Smooth muscle cell (in vitro differentiated cells): Measurements from ENCODE around the gene COQ4. TPM values are rescaled to one million over a fixed set of nuclear protein-coding genes. Genes with fewer than 3 reads are reported as not detected.

ENCODE experiments used
- DNase-seq: peaks from one replicate; lab custom pipeline; 2025; ENCODE audit not compliant: unreplicated experiment; lab: John Stamatoyannopoulos, UW
- H2AFZ ChIP-seq: fragments of 200-600 bp; sonication (generic); 2 replicates; pipeline ENCODE4 v1.6.0; 2016; ENCODE audit warnings: antibody characterized with exemption, low read depth, mild to moderate bottlenecking
- H3F3A ChIP-seq: fragments of 200-600 bp; sonication (generic); 2 replicates; pipeline ENCODE4 v1.6.0; 2017; ENCODE audit warnings: antibody characterized with exemption, low read depth
- H3K27ac ChIP-seq: fragments of 200-600 bp; sonication (generic); 2 replicates; pipeline ENCODE4 v1.5.1; 2016; ENCODE audit warnings: low read depth, mild to moderate bottlenecking
- H3K27me3 ChIP-seq: fragments of 200-600 bp; sonication (generic); 2 replicates; pipeline ENCODE4 v1.6.1; 2016; ENCODE audit warnings: low read depth, mild to moderate bottlenecking
- H3K36me3 ChIP-seq: fragments of 200-600 bp; sonication (generic); 2 replicates; pipeline ENCODE4 v1.5.1; 2016; ENCODE audit warnings: low read depth
- H3K4me1 ChIP-seq: fragments of 200-600 bp; sonication (generic); 2 replicates; pipeline ENCODE4 v1.5.1; 2016; ENCODE audit warnings: low read depth
- H3K4me2 ChIP-seq: fragments of 200-600 bp; sonication (generic); 2 replicates; pipeline ENCODE4 v1.6.0; 2016; ENCODE audit warnings: mild to moderate bottlenecking
- H3K4me3 ChIP-seq: fragments of 200-600 bp; sonication (generic); 2 replicates; pipeline ENCODE4 v1.5.1; 2016; ENCODE audit warnings: mild to moderate bottlenecking
- H3K79me2 ChIP-seq: fragments of 200-600 bp; sonication (generic); 2 replicates; pipeline ENCODE4 v1.6.0; 2016; ENCODE audit warnings: low read depth, mild to moderate bottlenecking
- H3K9ac ChIP-seq: fragments of 200-600 bp; sonication (generic); 2 replicates; pipeline ENCODE4 v1.6.0; 2016; ENCODE audit warnings: low read depth
- H3K9me3 ChIP-seq: fragments of 200-600 bp; sonication (generic); replicated peaks from 2 replicates; pipeline ENCODE4 v1.5.1; 2016; ENCODE audit warnings: low read depth
- H4K20me1 ChIP-seq: fragments of 200-600 bp; sonication (generic); 2 replicates; pipeline ENCODE4 v1.6.0; 2016; ENCODE audit warnings: low read depth
- CTCF ChIP-seq: fragments of 200-600 bp; sonication (generic); IDR thresholded peaks from 2 replicates; pipeline ENCODE4 v1.5.1; 2017; ENCODE audit warnings: borderline replicate concordance, mild to moderate bottlenecking, antibody characterized with exemption; ENCODE audit not compliant: insufficient read depth, poor library complexity, severe bottlenecking
- WGBS: methylation state at CpG from one replicate; pipeline ENCODE4 v1.1.7; 2016; ENCODE audit warnings: low lambda C conversion rate; 5-methylcytosine and 5-hydroxymethylcytosine counted together
- polyA plus RNA-seq: library from polyadenylated mRNA; unstranded; fragments of >200 nt; fragmentation: Nextera tagmentation; extraction: Ambion mirVana; gene quantifications from 2 replicates; pipeline ENCODE4 v1.2.1, GENCODE V29; 2016
- total RNA-seq: library from RNA; depleted of rRNA; stranded (reverse); fragments of >200 nt; gene quantifications from 2 replicates; pipeline ENCODE4 v1.2.3, GENCODE V29; 2014

COQ4 gene
- total and polyA plus RNA-seq, 2 experiments from 2014 or later: 16.7 to 37.5 TPM

DNA sequence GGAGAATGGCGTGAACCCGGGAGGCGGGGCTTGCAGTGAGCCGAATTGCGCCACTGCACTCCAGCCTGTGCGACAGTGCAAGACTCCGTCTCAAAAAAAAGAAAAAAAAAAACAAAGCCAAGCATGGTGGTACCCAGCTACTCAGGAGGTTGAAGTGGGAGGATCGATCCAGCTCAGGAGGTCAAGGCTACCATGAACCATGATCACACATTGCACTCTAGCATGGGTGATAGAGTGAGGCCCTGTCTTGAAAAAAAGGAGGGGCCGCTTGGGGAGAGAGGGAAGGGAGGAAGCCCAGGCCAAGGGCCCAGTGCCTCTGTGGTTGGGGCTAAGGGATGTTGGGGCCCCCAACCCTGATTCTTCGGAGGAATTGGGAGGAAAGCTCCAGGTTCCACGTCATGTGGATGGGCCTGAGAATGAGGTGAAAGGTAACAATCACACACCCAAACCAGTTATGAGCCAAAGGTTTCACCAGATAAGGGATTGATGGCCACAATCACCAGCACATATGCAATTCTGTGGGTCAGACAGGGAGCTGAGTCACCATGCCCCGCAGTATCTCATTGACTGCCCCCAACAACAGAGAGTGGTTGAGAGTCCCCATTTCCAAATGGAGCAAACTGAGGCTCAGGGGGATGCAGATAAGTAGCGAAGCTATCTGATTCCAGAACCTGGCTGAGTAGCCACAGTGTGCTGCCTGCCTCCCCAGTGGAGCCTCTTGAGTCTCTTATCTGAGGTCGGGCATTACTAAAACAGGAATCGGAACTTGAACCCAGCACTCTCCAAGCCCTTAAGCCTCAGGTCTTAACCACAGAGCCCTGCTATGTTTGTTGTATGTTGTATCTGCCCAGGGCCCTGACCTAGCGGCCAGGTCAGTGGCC, 26.1 kb upstream of the COQ4 start:
- Histone ChIP-seq H3K27me3 (no peaks in the 10 kb centered on the region), H3K4me2 (no peak overlapping the region)
- WGBS: 88% methylated on average over 16 of the region's 16 CpGs

GRCh38 chr9:128297221-128297773, 25.3 kb upstream of the COQ4 start:
- Histone ChIP-seq H3K4me3 (no peak overlapping the region), H3K9me3 (no peaks in the 10 kb centered on the region), H3K36me3 (no peaks in the 10 kb centered on the region), H4K20me1 (no peaks in the 10 kb centered on the region), H3K27me3 (no peaks in the 10 kb centered on the region), H3K4me2 (no peak overlapping the region), H3K9ac (no peak overlapping the region), H3K27ac (no peak overlapping the region), H3K79me2 (no peaks in the 10 kb centered on the region), H3K4me1 (no peaks in the 10 kb centered on the region), H3F3A (no peaks in the 10 kb centered on the region), H2AFZ (no peak overlapping the region)
- TF ChIP-seq CTCF: no peak
- DNase-seq: no peak
- WGBS: 94% methylated on average over 2 of the region's 2 CpGs

More for the DNA sequence above, 26.1 kb upstream of the COQ4 start:
- Histone ChIP-seq H3K79me2 (no peaks in the 10 kb centered on the region), H2AFZ (no peak overlapping the region), H3K4me1 (no peaks in the 10 kb centered on the region), H3K27ac (no peak overlapping the region), H3K4me3 (no peak overlapping the region), H3K9ac (no peak overlapping the region), H3K36me3 (no peaks in the 10 kb centered on the region), H3F3A (no peaks in the 10 kb centered on the region), H4K20me1 (no peaks in the 10 kb centered on the region), H3K9me3 (no peaks in the 10 kb centered on the region)
- no peak for TF ChIP-seq CTCF
- no peak for DNase-seq

- H4K20me1 ChIP-seq: no peaks in the 10 kb centered on the region
- no peak overlapping the region for H3K27ac ChIP-seq
- peaks cover 1% of the 10 kb centered on the region for H3F3A ChIP-seq
- no peaks in the 10 kb centered on the region for H3K9me3 ChIP-seq
- no peak overlapping the region for H3K4me3 ChIP-seq
- H3K9ac ChIP-seq: no peak overlapping the region
- TF ChIP-seq CTCF: no peak
- no peaks in the 10 kb centered on the region for H3K27me3 ChIP-seq
- H3K4me2 ChIP-seq: no peak overlapping the region
- no peak for DNase-seq
- H3K4me1 ChIP-seq: no peaks in the 10 kb centered on the region
- no peaks in the 10 kb centered on the region for H3K79me2 ChIP-seq
- H2AFZ ChIP-seq: no peak overlapping the region
- WGBS: 75% methylated on average over 20 of the region's 20 CpGs
- H3K36me3 ChIP-seq: no peaks in the 10 kb centered on the region
Measured at GRCh38 chr9:128298535-128299482, 23.8 kb upstream of the COQ4 start.
